HEK293 (cell line): ENCODE results near the gene CD74.

ENCODE experiments used
- CTCF ChIA-PET: fragments of 350-600 bp; formaldehyde crosslinking; extraction: SDS; loops from one replicate; lab custom pipeline; 2021; ENCODE audit warnings: antibody characterized with exemption; lab: Yijun Ruan, JAX
- POLR2A ChIA-PET: fragments of 300-600 bp; formaldehyde crosslinking; extraction: SDS; loops from one replicate; lab custom pipeline; 2020; ENCODE audit warnings: antibody characterized with exemption, inconsistent platforms; lab: Yijun Ruan, JAX
- H3K27ac ChIP-seq: fragments of 200-500 bp; sonication (Bioruptor generic); 2 replicates; pipeline ENCODE4 v1.5.1; 2014; ENCODE audit warnings: low read depth, low read length, control low read depth, inconsistent platforms; ENCODE audit errors: extremely low read depth
- H3K36me3 ChIP-seq, 2 experiments: fragments of 200-500 bp in 1 of 2; sonication (Bioruptor generic) in 1 of 2; 1 replicate in 1 of 2; 2 replicates in 1 of 2; pipeline ENCODE4 v1.5.1; 2014 to 2017; ENCODE audit warnings: inconsistent platforms in 2 of 2, low read length in 2 of 2; ENCODE audit not compliant: control insufficient read depth in 2 of 2, insufficient read depth in 1 of 2
- H3K4me1 ChIP-seq: fragments of 200-500 bp; sonication (Bioruptor generic); 2 replicates; pipeline ENCODE4 v1.5.1; 2014; ENCODE audit warnings: mild to moderate bottlenecking, low read length, inconsistent platforms; ENCODE audit not compliant: control insufficient read depth, insufficient read depth
- H3K4me3 ChIP-seq: 2 replicates; pipeline ENCODE4 v1.5.1; 2011; ENCODE audit warnings: low read depth, mild to moderate bottlenecking, control low read depth, low read length, moderate library complexity
- H3K9me3 ChIP-seq: fragments of 200-500 bp; sonication (Bioruptor generic); 2 replicates; pipeline ENCODE4 v1.5.1; 2014; ENCODE audit warnings: low read depth, low read length, inconsistent platforms; ENCODE audit not compliant: control insufficient read depth, insufficient read depth
- ATF2 ChIP-seq: fragments of 450-650 bp; formaldehyde crosslinking; IDR thresholded peaks from 2 replicates; pipeline ENCODE4 v1.5.1; 2016; ENCODE audit warnings: missing biosample characterization, missing genetic modification characterization, low read depth
- OVOL3 ChIP-seq: fragments of 450-650 bp; formaldehyde crosslinking; IDR thresholded peaks from 2 replicates; pipeline ENCODE4 v1.5.1; 2016; ENCODE audit warnings: missing biosample characterization, missing genetic modification characterization
- SCRT2 ChIP-seq: fragments of 450-650 bp; formaldehyde crosslinking; IDR thresholded peaks from 2 replicates; pipeline ENCODE4 v1.5.1; 2016; ENCODE audit warnings: missing biosample characterization, missing genetic modification characterization
- SP7 ChIP-seq: fragments of 450-650 bp; formaldehyde crosslinking; IDR thresholded peaks from 2 replicates; pipeline ENCODE4 v1.5.1; 2016; ENCODE audit warnings: missing biosample characterization, missing genetic modification characterization
- WT1 ChIP-seq: fragments of 450-650 bp; formaldehyde crosslinking; IDR thresholded peaks from 2 replicates; pipeline ENCODE4 v1.5.1; 2016; ENCODE audit warnings: missing biosample characterization, missing genetic modification characterization
- ZBTB20 ChIP-seq: fragments of 450-650 bp; formaldehyde crosslinking; IDR thresholded peaks from 2 replicates; pipeline ENCODE4 v1.5.1; 2016; ENCODE audit warnings: missing biosample characterization, missing genetic modification characterization
- ZBTB44 ChIP-seq: fragments of 450-650 bp; IDR thresholded peaks from 2 replicates; pipeline ENCODE4 v1.5.1; 2018; ENCODE audit warnings: missing biosample characterization, mild to moderate bottlenecking, missing genetic modification characterization
- ZNF138 ChIP-seq: fragments of 450-650 bp; formaldehyde crosslinking; IDR thresholded peaks from 2 replicates; pipeline ENCODE4 v1.5.1; 2016; ENCODE audit warnings: missing biosample characterization, missing genetic modification characterization, borderline replicate concordance
- ZNF157 ChIP-seq: fragments of 450-650 bp; formaldehyde crosslinking; IDR thresholded peaks from 2 replicates; pipeline ENCODE4 v1.5.1; 2016; ENCODE audit warnings: missing biosample characterization, missing genetic modification characterization
- ZNF2 ChIP-seq: fragments of 450-650 bp; formaldehyde crosslinking; IDR thresholded peaks from 2 replicates; pipeline ENCODE4 v1.5.1; 2016; ENCODE audit warnings: missing biosample characterization, missing genetic modification characterization
- ZNF214 ChIP-seq: fragments of 450-650 bp; formaldehyde crosslinking; IDR thresholded peaks from 2 replicates; pipeline ENCODE4 v1.5.1; 2017; ENCODE audit warnings: missing biosample characterization, mild to moderate bottlenecking, missing genetic modification characterization, borderline replicate concordance
- ZNF302 ChIP-seq: fragments of 450-650 bp; formaldehyde crosslinking; IDR thresholded peaks from 2 replicates; pipeline ENCODE4 v1.5.1; 2016; ENCODE audit warnings: missing biosample characterization, missing genetic modification characterization, low read depth
- ZNF335 ChIP-seq: fragments of 450-650 bp; formaldehyde crosslinking; conservative IDR thresholded peaks from 2 replicates; pipeline ENCODE4 v1.5.1; 2016; ENCODE audit warnings: missing biosample characterization, missing genetic modification characterization
- ZNF426 ChIP-seq: fragments of 450-650 bp; formaldehyde crosslinking; IDR thresholded peaks from 2 replicates; pipeline ENCODE4 v1.5.1; 2017; ENCODE audit warnings: missing biosample characterization, missing genetic modification characterization, mild to moderate bottlenecking, inconsistent platforms, moderate library complexity
- ZNF501 ChIP-seq: fragments of 450-650 bp; formaldehyde crosslinking; IDR thresholded peaks from 2 replicates; pipeline ENCODE4 v1.5.1; 2016; ENCODE audit warnings: missing biosample characterization, missing genetic modification characterization
- ZNF510 ChIP-seq: fragments of 450-650 bp; formaldehyde crosslinking; IDR thresholded peaks from 2 replicates; pipeline ENCODE4 v1.5.1; 2018; ENCODE audit warnings: mild to moderate bottlenecking, missing genetic modification characterization, missing biosample characterization; ENCODE audit not compliant: insufficient replicate concordance
- ZNF600 ChIP-seq: fragments of 450-650 bp; formaldehyde crosslinking; IDR thresholded peaks from 2 replicates; pipeline ENCODE4 v1.5.1; 2016; ENCODE audit warnings: missing biosample characterization, missing genetic modification characterization
- ZNF654 ChIP-seq: fragments of 450-650 bp; formaldehyde crosslinking; IDR thresholded peaks from 2 replicates; pipeline ENCODE4 v1.5.1; 2016; ENCODE audit warnings: low read depth, missing biosample characterization, missing genetic modification characterization
- ZNF658 ChIP-seq: fragments of 450-650 bp; formaldehyde crosslinking; IDR thresholded peaks from 2 replicates; pipeline ENCODE4; 2016; ENCODE audit warnings: missing biosample characterization, missing genetic modification characterization
- ZNF677 ChIP-seq: fragments of 450-650 bp; IDR thresholded peaks from 2 replicates; pipeline ENCODE4 v1.5.0; 2018; ENCODE audit warnings: missing biosample characterization, mild to moderate bottlenecking, missing genetic modification characterization, moderate library complexity
- ZNF747 ChIP-seq: fragments of 450-650 bp; formaldehyde crosslinking; IDR thresholded peaks from 2 replicates; pipeline ENCODE4 v1.5.1; 2016; ENCODE audit warnings: missing biosample characterization, missing genetic modification characterization
- ZSCAN30 ChIP-seq: fragments of 450-650 bp; IDR thresholded peaks from 2 replicates; pipeline ENCODE4 v1.5.1; 2018; ENCODE audit warnings: missing biosample characterization, mild to moderate bottlenecking, missing genetic modification characterization, moderate library complexity
- TF ChIP-seq, protein P1 (sequence below): fragments of 450-650 bp; formaldehyde crosslinking; IDR thresholded peaks from 2 replicates; pipeline ENCODE4 v1.5.1; 2016; ENCODE audit warnings: missing biosample characterization, missing genetic modification characterization, borderline replicate concordance
- TF ChIP-seq, protein P2 (sequence below): fragments of 450-650 bp; formaldehyde crosslinking; IDR thresholded peaks from 2 replicates; pipeline ENCODE4 v1.5.1; 2016; ENCODE audit warnings: missing biosample characterization, missing genetic modification characterization

Gene CD74

DNA sequence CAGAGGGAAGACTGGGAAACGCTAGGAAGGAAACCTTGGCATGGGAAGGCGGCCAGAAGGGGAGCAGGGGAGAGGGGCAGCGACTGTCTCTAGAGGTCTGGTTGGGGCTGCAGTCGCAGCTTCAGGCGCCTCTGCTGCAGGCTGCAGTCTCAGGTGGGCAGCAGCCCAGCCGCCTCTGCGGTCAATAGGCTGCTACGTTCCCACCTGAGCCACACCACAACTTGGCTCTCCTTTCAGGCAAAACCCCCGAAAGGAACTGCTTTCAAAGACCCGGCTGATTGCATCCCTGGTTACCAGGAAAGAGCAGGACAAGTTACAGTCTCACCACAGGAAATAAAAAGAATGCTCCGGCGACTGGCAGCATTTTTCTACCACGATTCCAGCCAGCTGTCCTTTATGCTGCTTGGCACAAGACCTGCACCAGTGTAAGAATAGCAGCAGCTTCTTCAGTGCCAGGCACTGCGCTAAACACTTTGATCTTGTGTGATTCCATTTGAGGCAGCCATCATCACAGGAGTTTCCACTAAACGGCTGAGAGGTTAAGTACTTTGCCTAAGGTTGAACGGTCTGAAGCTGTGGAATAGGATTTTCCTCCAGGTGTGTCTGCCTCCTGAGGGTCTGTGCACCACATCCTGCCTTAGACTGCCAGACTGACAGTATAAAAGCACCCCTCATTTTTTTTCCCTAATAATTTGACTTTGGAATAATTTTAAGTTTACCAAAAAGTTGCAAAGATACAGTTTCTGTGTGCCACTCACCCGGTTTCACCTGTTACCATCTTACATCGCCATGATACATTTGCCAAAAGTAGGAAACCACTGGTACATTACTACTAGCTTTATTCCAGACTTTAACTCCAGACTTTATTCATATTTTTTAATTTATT lies 29.3 kb upstream of the CD74 start:
- Histone ChIP-seq H3K9me3 (no peaks in the 10 kb centered on the region), H3K36me3 (peaks cover 18 to 40% of the 10 kb centered on the region in 2 experiments), H3K27ac (0 out of 2 replicates have a peak overlapping the region, but pooled peaks have one; percentile 25), H3K4me1 (peaks cover 3% of the 10 kb centered on the region; the same call in 1 of the 2 replicates), H3K4me3 (no peak overlapping the region)
- ChIA-PET POLR2A (interaction anchor here (0.9 to 1.2 kb wide), 2 partner anchors 8 to 32 kb away, joined by 3 to 7 read pairs; partner anchors contain the start of gene RPS14), CTCF (interaction anchor here (0.6 to 1.2 kb wide), 3 partner anchors 92 to 726 kb away, joined by 3 read pairs; no protein-coding TSS in a partner anchor)
- TF ChIP-seq OVOL3 (no peak), ZNF426 (tag by site-specific recombination) (no peak), ZNF2 (tag by site-specific recombination) (no peak), ZNF335 (peak; percentile 23; the same call in 1 of the 2 replicates), ZNF600 (tag by site-specific recombination) (0 out of 2 replicates have a peak, but pooled peaks have one; percentile 63), ZNF510 (tag by site-specific recombination) (no peak), SCRT2 (peak; percentile 69), ZNF658 (tag by site-specific recombination) (no peak), ZBTB44 (tag by site-specific recombination) (peak; percentile 71; the same call in 1 of the 2 replicates), ZNF138 (tag by site-specific recombination) (no peak), ZNF157 (no peak), ZNF654 (tag by site-specific recombination) (no peak), ZNF677 (tag by site-specific recombination) (no peak), ZNF302 (tag by site-specific recombination) (no peak), ZNF501 (tag by site-specific recombination) (0 out of 2 replicates have a peak, but pooled peaks have one; percentile 5), ATF2 (0 out of 2 replicates have a peak, but pooled peaks have one; percentile 14), SP7 (tag by site-specific recombination) (no peak), ZSCAN30 (tag by site-specific recombination) (no peak; the same call in 1 of the 2 replicates), ZNF747 (tag by site-specific recombination) (no peak), ZBTB20 (no peak), ZNF214 (tag by site-specific recombination) (no peak), WT1 (tag by site-specific recombination) (no peak)
- TF ChIP-seq, protein P1, sequence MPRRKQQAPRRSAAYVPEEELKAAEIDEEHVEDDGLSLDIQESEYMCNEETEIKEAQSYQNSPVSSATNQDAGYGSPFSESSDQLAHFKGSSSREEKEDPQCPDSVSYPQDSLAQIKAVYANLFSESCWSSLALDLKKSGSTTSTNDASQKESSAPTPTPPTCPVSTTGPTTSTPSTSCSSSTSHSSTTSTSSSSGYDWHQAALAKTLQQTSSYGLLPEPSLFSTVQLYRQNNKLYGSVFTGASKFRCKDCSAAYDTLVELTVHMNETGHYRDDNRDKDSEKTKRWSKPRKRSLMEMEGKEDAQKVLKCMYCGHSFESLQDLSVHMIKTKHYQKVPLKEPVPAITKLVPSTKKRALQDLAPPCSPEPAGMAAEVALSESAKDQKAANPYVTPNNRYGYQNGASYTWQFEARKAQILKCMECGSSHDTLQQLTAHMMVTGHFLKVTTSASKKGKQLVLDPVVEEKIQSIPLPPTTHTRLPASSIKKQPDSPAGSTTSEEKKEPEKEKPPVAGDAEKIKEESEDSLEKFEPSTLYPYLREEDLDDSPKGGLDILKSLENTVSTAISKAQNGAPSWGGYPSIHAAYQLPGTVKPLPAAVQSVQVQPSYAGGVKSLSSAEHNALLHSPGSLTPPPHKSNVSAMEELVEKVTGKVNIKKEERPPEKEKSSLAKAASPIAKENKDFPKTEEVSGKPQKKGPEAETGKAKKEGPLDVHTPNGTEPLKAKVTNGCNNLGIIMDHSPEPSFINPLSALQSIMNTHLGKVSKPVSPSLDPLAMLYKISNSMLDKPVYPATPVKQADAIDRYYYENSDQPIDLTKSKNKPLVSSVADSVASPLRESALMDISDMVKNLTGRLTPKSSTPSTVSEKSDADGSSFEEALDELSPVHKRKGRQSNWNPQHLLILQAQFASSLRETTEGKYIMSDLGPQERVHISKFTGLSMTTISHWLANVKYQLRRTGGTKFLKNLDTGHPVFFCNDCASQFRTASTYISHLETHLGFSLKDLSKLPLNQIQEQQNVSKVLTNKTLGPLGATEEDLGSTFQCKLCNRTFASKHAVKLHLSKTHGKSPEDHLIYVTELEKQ (tag by site-specific recombination), result no peak
- TF ChIP-seq, protein P2, sequence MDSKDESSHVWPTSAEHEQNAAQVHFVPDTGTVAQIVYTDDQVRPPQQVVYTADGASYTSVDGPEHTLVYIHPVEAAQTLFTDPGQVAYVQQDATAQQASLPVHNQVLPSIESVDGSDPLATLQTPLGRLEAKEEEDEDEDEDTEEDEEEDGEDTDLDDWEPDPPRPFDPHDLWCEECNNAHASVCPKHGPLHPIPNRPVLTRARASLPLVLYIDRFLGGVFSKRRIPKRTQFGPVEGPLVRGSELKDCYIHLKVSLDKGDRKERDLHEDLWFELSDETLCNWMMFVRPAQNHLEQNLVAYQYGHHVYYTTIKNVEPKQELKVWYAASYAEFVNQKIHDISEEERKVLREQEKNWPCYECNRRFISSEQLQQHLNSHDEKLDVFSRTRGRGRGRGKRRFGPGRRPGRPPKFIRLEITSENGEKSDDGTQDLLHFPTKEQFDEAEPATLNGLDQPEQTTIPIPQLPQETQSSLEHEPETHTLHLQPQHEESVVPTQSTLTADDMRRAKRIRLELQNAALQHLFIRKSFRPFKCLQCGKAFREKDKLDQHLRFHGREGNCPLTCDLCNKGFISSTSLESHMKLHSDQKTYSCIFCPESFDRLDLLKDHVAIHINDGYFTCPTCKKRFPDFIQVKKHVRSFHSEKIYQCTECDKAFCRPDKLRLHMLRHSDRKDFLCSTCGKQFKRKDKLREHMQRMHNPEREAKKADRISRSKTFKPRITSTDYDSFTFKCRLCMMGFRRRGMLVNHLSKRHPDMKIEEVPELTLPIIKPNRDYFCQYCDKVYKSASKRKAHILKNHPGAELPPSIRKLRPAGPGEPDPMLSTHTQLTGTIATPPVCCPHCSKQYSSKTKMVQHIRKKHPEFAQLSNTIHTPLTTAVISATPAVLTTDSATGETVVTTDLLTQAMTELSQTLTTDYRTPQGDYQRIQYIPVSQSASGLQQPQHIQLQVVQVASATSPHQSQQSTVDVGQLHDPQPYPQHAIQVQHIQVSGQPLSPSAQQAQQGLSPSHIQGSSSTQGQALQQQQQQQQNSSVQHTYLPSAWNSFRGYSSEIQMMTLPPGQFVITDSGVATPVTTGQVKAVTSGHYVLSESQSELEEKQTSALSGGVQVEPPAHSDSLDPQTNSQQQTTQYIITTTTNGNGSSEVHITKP, result peak; percentile 86
